Fibroblast of pulmonary artery (primary cell): ENCODE results near the gene ODF4.
A peak's percentile ranks its signal among the peaks of the same experiment; 100 is the strongest.
"Not testable (repeated sequence)": the region's sequence is repeated elsewhere in the genome, so short reads cannot be mapped to it uniquely, and the experiment has no call there.

ENCODE experiments used
- DNase-seq: peaks from one replicate; pipeline ENCODE4 v3.0.0-alpha.2; 2010; ENCODE audit warnings: low read depth
- H3K4me3 ChIP-seq: replicated peaks from 2 replicates; pipeline ENCODE4 v1.5.1; 2011; ENCODE audit warnings: low read depth, mild to moderate bottlenecking, control low read depth, low read length, moderate library complexity
- CTCF ChIP-seq: IDR thresholded peaks from 2 replicates; pipeline ENCODE4 v1.5.1; 2011; ENCODE audit warnings: mild to moderate bottlenecking, control low read depth, low read length, inconsistent platforms; ENCODE audit errors: missing control alignments

The ODF4 gene

DNA sequence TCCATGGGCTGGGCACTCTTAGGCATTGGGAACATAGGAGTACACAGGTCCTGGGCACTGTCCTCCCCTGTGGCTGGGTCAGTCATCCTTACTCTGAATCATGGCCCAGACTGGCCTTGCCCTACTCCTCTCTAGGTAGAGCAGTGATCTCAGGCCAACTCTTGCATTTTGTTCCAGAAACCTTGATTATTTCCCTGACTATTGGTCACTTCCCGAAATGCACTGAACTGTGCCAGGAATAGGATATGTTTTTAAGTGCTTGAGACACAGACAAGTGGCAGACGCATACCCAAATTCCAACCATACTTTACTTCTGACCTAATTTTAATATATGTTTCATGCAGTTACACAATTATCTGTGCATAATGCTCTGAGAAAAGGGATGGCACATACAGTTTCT lies 26.6 kb downstream of the ODF4 start:
- no peak for TF ChIP-seq CTCF
- peak; percentile 92 for DNase-seq
- no peak overlapping the region for H3K4me3 ChIP-seq

DNA sequence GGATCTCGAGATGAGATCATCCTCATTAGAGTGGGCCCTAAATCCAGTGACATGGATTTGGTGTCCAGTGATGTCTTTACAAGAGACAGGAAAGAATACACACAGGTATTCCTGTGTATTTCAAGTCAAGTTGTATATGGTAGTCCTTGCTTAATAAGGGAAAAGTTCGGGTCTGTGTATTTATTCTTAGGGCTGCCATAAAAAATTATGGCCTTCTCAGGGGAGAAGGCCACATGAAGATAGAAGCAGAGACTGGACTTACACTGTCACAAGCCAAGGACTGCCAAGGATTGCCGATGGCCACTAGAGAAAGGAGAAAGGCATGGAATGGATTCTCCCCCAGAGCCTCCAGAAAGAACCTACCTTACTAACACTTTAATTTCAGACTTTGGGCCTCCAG lies 28.6 kb downstream of the ODF4 start:
- no peak for TF ChIP-seq CTCF
- H3K4me3 ChIP-seq = no peak overlapping the region
- DNase-seq = no peak

DNA sequence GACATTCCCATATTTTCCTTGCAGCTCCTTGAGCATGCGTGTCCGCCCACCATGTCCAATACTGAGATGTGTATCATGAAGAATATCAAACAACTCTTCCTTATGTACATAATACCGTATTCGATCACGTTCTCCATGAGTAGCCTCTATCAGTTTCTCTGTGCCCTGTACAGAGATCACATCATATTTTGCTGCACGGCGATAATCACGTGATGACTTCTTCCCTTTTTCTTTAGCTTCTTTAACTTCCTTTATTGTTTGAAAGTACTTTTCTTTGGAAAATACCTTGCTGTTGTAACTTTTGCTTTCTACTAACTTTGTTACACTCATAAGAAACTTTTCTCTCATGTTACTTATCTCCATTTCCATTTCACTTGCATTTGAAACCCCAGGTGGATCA lies 30.3 kb downstream of the ODF4 start:
- no peak for TF ChIP-seq CTCF
- no peak for DNase-seq
- H3K4me3 ChIP-seq = no peak overlapping the region

GRCh38 chr17:8371786-8372185 lies 32.1 kb downstream of the ODF4 start:
- no peak for DNase-seq
- TF ChIP-seq CTCF = no peak
- no peak overlapping the region for H3K4me3 ChIP-seq

GRCh38 chr17:8372422-8372821 lies 32.8 kb downstream of the ODF4 start:
- DNase-seq = no peak
- no peak for TF ChIP-seq CTCF
- no peak overlapping the region for H3K4me3 ChIP-seq

DNA sequence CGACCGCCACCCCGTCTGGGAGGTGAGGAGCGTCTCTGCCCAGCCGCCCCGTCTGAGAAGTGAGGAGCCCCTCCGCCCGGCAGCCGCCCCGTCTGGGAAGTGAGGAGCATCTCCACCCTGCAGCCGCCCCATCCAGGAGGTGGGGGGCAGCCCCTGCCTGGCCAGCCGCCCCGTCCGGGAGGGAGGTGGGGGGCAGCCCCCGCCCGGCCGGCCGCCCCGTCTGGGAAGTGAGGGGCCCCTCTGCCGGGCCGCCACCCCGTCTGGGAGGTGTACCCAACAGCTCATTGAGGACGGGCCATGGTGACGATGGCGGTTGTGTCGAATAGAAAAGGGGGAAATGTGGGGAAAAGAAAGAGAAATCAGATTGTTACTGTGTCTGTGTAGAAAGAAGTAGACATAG lies 34.2 kb downstream of the ODF4 start:
- H3K4me3 ChIP-seq, DNase-seq: not testable (repeated sequence)

- H3K4me3 ChIP-seq = peak overlapping the region; percentile 71
- DNase-seq = no peak
- TF ChIP-seq CTCF = no peak
Measured at GRCh38 chr17:8375738-8376259, 36.2 kb downstream of the ODF4 start.
